Mesendoderm (in vitro differentiated cells): ENCODE results near the gene RASA1.

ENCODE experiments used
- DNase-seq: peaks from one replicate; pipeline ENCODE4 v3.0.0; 2013
- H2AK5ac ChIP-seq: 2 replicates; pipeline ENCODE4 v1.6.1; 2013; ENCODE audit warnings: low read length, inconsistent platforms
- H2BK120ac ChIP-seq: 2 replicates; pipeline ENCODE4 v1.6.1; 2013; ENCODE audit warnings: low read depth, mild to moderate bottlenecking, low read length, moderate library complexity, mixed read lengths
- H2BK15ac ChIP-seq: replicated peaks from 2 replicates; pipeline ENCODE4 v1.6.1; 2013; ENCODE audit warnings: low read depth, mild to moderate bottlenecking, moderate library complexity
- H2BK5ac ChIP-seq: 2 replicates; pipeline ENCODE4 v1.6.1; 2013; ENCODE audit warnings: low read length, inconsistent platforms
- H3K18ac ChIP-seq: 2 replicates; pipeline ENCODE4 v1.6.1; 2013; ENCODE audit warnings: mild to moderate bottlenecking, low read length, mixed read lengths
- H3K23ac ChIP-seq: one replicate; pipeline ENCODE4 v1.6.1; 2013; ENCODE audit warnings: low read length
- H3K27ac ChIP-seq: 2 replicates; pipeline ENCODE4 v1.5.1; 2013; ENCODE audit warnings: low read depth, mild to moderate bottlenecking, inconsistent platforms, low read length, moderate library complexity
- H3K27me3 ChIP-seq: 2 replicates; pipeline ENCODE4 v1.6.1; 2013; ENCODE audit warnings: low read length, control low read depth, mild to moderate bottlenecking, inconsistent platforms; ENCODE audit not compliant: insufficient read depth, poor library complexity
- H3K36me3 ChIP-seq: 2 replicates; pipeline ENCODE4 v1.6.1; 2013; ENCODE audit warnings: low read length, inconsistent platforms; ENCODE audit not compliant: control insufficient read depth, insufficient read depth
- H3K4ac ChIP-seq: one replicate; pipeline ENCODE4 v1.6.1; 2013; ENCODE audit warnings: low read depth, mild to moderate bottlenecking, low read length, moderate library complexity
- H3K4me1 ChIP-seq: 2 replicates; pipeline ENCODE4 v1.6.1; 2013; ENCODE audit warnings: low read depth, low read length, inconsistent platforms; ENCODE audit not compliant: control insufficient read depth
- H3K4me2 ChIP-seq: 2 replicates; pipeline ENCODE4 v1.6.1; 2013; ENCODE audit warnings: low read length
- H3K4me3 ChIP-seq: 2 replicates; pipeline ENCODE4 v1.5.1; 2013; ENCODE audit warnings: mild to moderate bottlenecking, low read length
- H3K56ac ChIP-seq: one replicate; pipeline ENCODE4 v1.6.1; 2013; ENCODE audit warnings: low read length
- H3K79me1 ChIP-seq: 2 replicates; pipeline ENCODE4 v1.6.1; 2013; ENCODE audit warnings: low read length, inconsistent platforms
- H3K79me2 ChIP-seq: 2 replicates; pipeline ENCODE4 v1.6.1; 2013; ENCODE audit warnings: mild to moderate bottlenecking, low read length; ENCODE audit not compliant: control insufficient read depth, insufficient read depth
- H3K9ac ChIP-seq: 2 replicates; pipeline ENCODE4 v1.6.1; 2013; ENCODE audit warnings: low read length, inconsistent platforms
- H4K5ac ChIP-seq: one replicate; pipeline ENCODE4 v1.6.1; 2013; ENCODE audit warnings: low read length
- H4K8ac ChIP-seq: one replicate; pipeline ENCODE4 v1.6.1; 2013; ENCODE audit warnings: low read depth, mild to moderate bottlenecking, control low read depth, low read length, moderate library complexity
- WGBS: extraction: QIAGEN DNeasy Blood & Tissue Kit; methylation state at CpG from one replicate; pipeline ENCODE4 v1.1.7; 2013; ENCODE audit warnings: low lambda C conversion rate, missing lambda C conversion rate; ENCODE audit not compliant: insufficient coverage; ENCODE audit errors: extremely low coverage; 5-methylcytosine and 5-hydroxymethylcytosine counted together

RASA1 gene

GRCh38 chr5:87321605-87322004 lies 53.9 kb downstream of the RASA1 start:
- WGBS = no CpG with 5 or more reads among the region's 1 CpG
- Histone ChIP-seq H2BK5ac (no peak overlapping the region), H3K79me2 (peaks cover 8% of the 10 kb centered on the region), H2BK15ac (no peak overlapping the region), H3K23ac (no peak overlapping the region), H3K4me3 (no peak overlapping the region), H4K8ac (no peak overlapping the region), H3K18ac (no peak overlapping the region), H3K36me3 (no peaks in the 10 kb centered on the region), H3K56ac (no peak overlapping the region), H3K4me2 (no peak overlapping the region), H3K4me1 (no peaks in the 10 kb centered on the region), H3K4ac (no peak overlapping the region), H2AK5ac (no peak overlapping the region), H3K27ac (no peak overlapping the region), H4K5ac (no peak overlapping the region), H2BK120ac (no peak overlapping the region), H3K79me1 (peaks cover 7% of the 10 kb centered on the region), H3K27me3 (no peaks in the 10 kb centered on the region), H3K9ac (no peak overlapping the region)
- no peak for DNase-seq

- H3K23ac ChIP-seq = no peak overlapping the region
- no peak overlapping the region for H3K18ac ChIP-seq
- no peak overlapping the region for H2AK5ac ChIP-seq
- H2BK15ac ChIP-seq = no peak overlapping the region
- peaks cover 8% of the 10 kb centered on the region for H3K79me2 ChIP-seq
- no peak overlapping the region for H3K4me2 ChIP-seq
- no peak overlapping the region for H3K56ac ChIP-seq
- no peak overlapping the region for H3K27ac ChIP-seq
- no peak overlapping the region for H4K8ac ChIP-seq
- no peak overlapping the region for H2BK5ac ChIP-seq
- H2BK120ac ChIP-seq = no peak overlapping the region
- H3K4me3 ChIP-seq = no peak overlapping the region
- peaks cover 7% of the 10 kb centered on the region for H3K79me1 ChIP-seq
- no peak overlapping the region for H3K9ac ChIP-seq
- H3K36me3 ChIP-seq = no peaks in the 10 kb centered on the region
- no peaks in the 10 kb centered on the region for H3K4me1 ChIP-seq
- H4K5ac ChIP-seq = no peak overlapping the region
- no peak overlapping the region for H3K4ac ChIP-seq
- peak; percentile 7 for DNase-seq
- no peaks in the 10 kb centered on the region for H3K27me3 ChIP-seq
- WGBS = no CpG with 5 or more reads among the region's 3 CpGs
Measured at GRCh38 chr5:87322381-87322780, 54.7 kb downstream of the RASA1 start.

- H3K18ac ChIP-seq = no peak overlapping the region
Measured at GRCh38 chr5:87327998-87328397, 60.3 kb downstream of the RASA1 start.

GRCh38 chr5:87329114-87329513 lies 61.4 kb downstream of the RASA1 start:
- H3K27me3 ChIP-seq = no peaks in the 10 kb centered on the region
- no peak overlapping the region for H3K9ac ChIP-seq
- DNase-seq = peak; percentile 49
- H3K4me3 ChIP-seq = no peak overlapping the region
- H2AK5ac ChIP-seq = no peak overlapping the region
- H4K5ac ChIP-seq = no peak overlapping the region
- no peak overlapping the region for H2BK15ac ChIP-seq
- H3K4me2 ChIP-seq = no peak overlapping the region
- H2BK120ac ChIP-seq = no peak overlapping the region
- no peaks in the 10 kb centered on the region for H3K79me2 ChIP-seq
- WGBS = no CpG with 5 or more reads among the region's 6 CpGs
- no peaks in the 10 kb centered on the region for H3K79me1 ChIP-seq
- H3K23ac ChIP-seq = no peak overlapping the region
- no peak overlapping the region for H3K56ac ChIP-seq
- H3K4ac ChIP-seq = no peak overlapping the region
- H3K4me1 ChIP-seq = no peaks in the 10 kb centered on the region
- H2BK5ac ChIP-seq = no peak overlapping the region
- H3K36me3 ChIP-seq = no peaks in the 10 kb centered on the region
- no peak overlapping the region for H3K27ac ChIP-seq
- no peak overlapping the region for H3K18ac ChIP-seq
- no peak overlapping the region for H4K8ac ChIP-seq

More at GRCh38 chr5:87327998-87328397, 60.3 kb downstream of the RASA1 start:
- no peaks in the 10 kb centered on the region for H3K4me1 ChIP-seq
- H3K79me2 ChIP-seq = no peaks in the 10 kb centered on the region
- no peak overlapping the region for H2BK5ac ChIP-seq
- H4K8ac ChIP-seq = no peak overlapping the region
- no peak overlapping the region for H3K23ac ChIP-seq
- H3K56ac ChIP-seq = no peak overlapping the region
- H3K4me2 ChIP-seq = no peak overlapping the region
- H3K36me3 ChIP-seq = no peaks in the 10 kb centered on the region
- no peaks in the 10 kb centered on the region for H3K79me1 ChIP-seq
- no peaks in the 10 kb centered on the region for H3K27me3 ChIP-seq
- H3K4ac ChIP-seq = no peak overlapping the region
- no peak overlapping the region for H2BK15ac ChIP-seq
- no peak overlapping the region for H3K27ac ChIP-seq
- no peak overlapping the region for H2BK120ac ChIP-seq
- H3K9ac ChIP-seq = no peak overlapping the region
- H2AK5ac ChIP-seq = no peak overlapping the region
- no CpG with 5 or more reads among the region's 2 CpGs for WGBS
- no peak overlapping the region for H4K5ac ChIP-seq
- no peak for DNase-seq
- no peak overlapping the region for H3K4me3 ChIP-seq

GRCh38 chr5:87339986-87340385 lies 72.3 kb downstream of the RASA1 start:
- Histone ChIP-seq H3K4me3 (no peak overlapping the region), H3K4me1 (no peaks in the 10 kb centered on the region), H4K5ac (no peak overlapping the region), H3K4ac (no peak overlapping the region), H3K79me1 (no peaks in the 10 kb centered on the region), H3K27me3 (no peaks in the 10 kb centered on the region), H3K56ac (no peak overlapping the region), H3K9ac (no peak overlapping the region), H2BK120ac (no peak overlapping the region), H2AK5ac (no peak overlapping the region), H3K18ac (no peak overlapping the region), H3K36me3 (no peaks in the 10 kb centered on the region), H2BK15ac (no peak overlapping the region), H3K4me2 (no peak overlapping the region), H2BK5ac (no peak overlapping the region), H3K23ac (no peak overlapping the region), H3K27ac (no peak overlapping the region), H4K8ac (no peak overlapping the region), H3K79me2 (no peaks in the 10 kb centered on the region)
- DNase-seq = no peak

- 100% methylated on average over 1 of the region's 2 CpGs for WGBS
- Histone ChIP-seq H2AK5ac (no peak overlapping the region), H3K4me3 (no peak overlapping the region), H3K27ac (no peak overlapping the region), H2BK5ac (no peak overlapping the region), H3K79me2 (no peaks in the 10 kb centered on the region), H4K8ac (no peak overlapping the region), H3K36me3 (no peaks in the 10 kb centered on the region), H3K4ac (no peak overlapping the region), H3K18ac (no peak overlapping the region), H3K56ac (no peak overlapping the region), H3K23ac (no peak overlapping the region), H3K79me1 (no peaks in the 10 kb centered on the region), H3K4me2 (no peak overlapping the region), H3K9ac (no peak overlapping the region), H3K27me3 (no peaks in the 10 kb centered on the region), H2BK120ac (no peak overlapping the region), H4K5ac (no peak overlapping the region), H2BK15ac (no peak overlapping the region), H3K4me1 (no peaks in the 10 kb centered on the region)
- DNase-seq = no peak
Measured at GRCh38 chr5:87340716-87341115, 73.0 kb downstream of the RASA1 start.
